CD4-positive, alpha-beta memory T cell (primary cell): ENCODE data around the gene BABAM1. TPM values are rescaled to one million over a fixed set of nuclear protein-coding genes. Genes with fewer than 3 reads are reported as not detected.

Source experiments
- CTCF ChIA-PET: fragments of 350-600 bp; sonication (Branson Sonifier 250); formaldehyde crosslinking; loops from one replicate; lab custom pipeline; 2021; ENCODE audit warnings: inconsistent platforms; ENCODE audit not compliant: partially characterized antibody; lab: Charles Lee
- POLR2A ChIA-PET: fragments of 350-600 bp; sonication (Branson Sonifier 250); formaldehyde crosslinking; loops from one replicate; lab custom pipeline; 2021; ENCODE audit not compliant: partially characterized antibody; lab: Charles Lee
- DNase-seq, 5 donors: peaks; one replicate each; pipeline versions ENCODE4 v3.0.0 to v3.0.0-alpha.2; 2020 to 2022; ENCODE audit warnings: mixed read lengths in 1 of 5
- H3K27ac ChIP-seq: one replicate; pipeline ENCODE4 v1.7.0; 2013; ENCODE audit warnings: low read depth, low read length
- H3K27me3 ChIP-seq: 2 replicates; pipeline ENCODE4 v1.7.0; 2013; ENCODE audit warnings: mild to moderate bottlenecking, low read length, moderate library complexity; ENCODE audit not compliant: insufficient read depth
- H3K36me3 ChIP-seq: 2 replicates; pipeline ENCODE4 v1.7.0; 2013; ENCODE audit warnings: mild to moderate bottlenecking, low read length, moderate library complexity; ENCODE audit not compliant: insufficient read depth
- H3K4me1 ChIP-seq: 2 replicates; pipeline ENCODE4 v1.7.0; 2013; ENCODE audit warnings: mild to moderate bottlenecking, low read length, moderate library complexity; ENCODE audit not compliant: insufficient read depth
- H3K4me3 ChIP-seq, 2 donors: one replicate each; pipeline ENCODE4 v1.7.0; 2013; ENCODE audit warnings: low read length in 2 of 2, mild to moderate bottlenecking in 1 of 2
- H3K9me3 ChIP-seq, 2 donors: one replicate each; pipeline ENCODE4 v1.7.0; 2013; ENCODE audit warnings: low read length in 2 of 2, control low read depth in 1 of 2; ENCODE audit not compliant: control insufficient read depth in 1 of 2
- H3K27ac Mint-ChIP-seq, 7 donors: one replicate each; pipeline ENCODE4 v1.8.0; 2020 to 2021; ENCODE audit warnings: mixed read lengths in 7 of 7, mild to moderate bottlenecking in 6 of 7, inconsistent platforms in 3 of 7, moderate library complexity in 3 of 7
- H3K27me3 Mint-ChIP-seq, 2 donors: one replicate each; pipeline ENCODE4 v1.8.0; 2020 to 2021; ENCODE audit warnings: mixed read lengths in 2 of 2
- H3K36me3 Mint-ChIP-seq, 2 donors: one replicate each; pipeline ENCODE4 v1.8.0; 2020 to 2021; ENCODE audit warnings: mixed read lengths in 2 of 2, inconsistent platforms in 1 of 2, mild to moderate bottlenecking in 1 of 2
- H3K4me1 Mint-ChIP-seq, 4 donors: one replicate each; pipeline ENCODE4 v1.8.0; 2020 to 2021; ENCODE audit warnings: mixed read lengths in 4 of 4, mild to moderate bottlenecking in 1 of 4
- H3K4me3 Mint-ChIP-seq, 8 donors: one replicate each; pipeline ENCODE4 v1.8.0; 2020 to 2021; ENCODE audit warnings: mixed read lengths in 8 of 8, mild to moderate bottlenecking in 7 of 8, moderate library complexity in 6 of 8, inconsistent platforms in 3 of 8
- H3K9me3 Mint-ChIP-seq, 8 donors: one replicate each; pipeline ENCODE4 v1.8.0; 2020 to 2021; ENCODE audit warnings: mixed read lengths in 8 of 8, mild to moderate bottlenecking in 5 of 8, inconsistent platforms in 3 of 8, moderate library complexity in 1 of 8
- intact Hi-C: fragments of 100-400 bp; cut with micrococcal nuclease; formaldehyde crosslinking; loops from one replicate; pipeline ENCODE4 v1.15.1; 2023
- polyA plus RNA-seq, 2 donors: library from polyadenylated mRNA; unstranded; fragments of 300-500 nt; fragmentation: Illumina TruSeq; gene quantifications; one replicate each; pipeline ENCODE4 v1.2.3, GENCODE V29; 2021
- total RNA-seq, 2 experiments: library from RNA; stranded (reverse); gene quantifications; one replicate each; pipeline ENCODE4 v1.2.3, GENCODE V29; 2021

The BABAM1 gene
- total and polyA plus RNA-seq, 4 experiments from 2014 or later = 92.0 to 171 (median 107) TPM

- Histone ChIP-seq H3K9me3 (no peaks in the 10 kb centered on the region), H3K27ac (no peak overlapping the region), H3K36me3 (no peaks in the 10 kb centered on the region), H3K27me3 (no peaks in the 10 kb centered on the region), H3K4me3 (peak overlapping the region; percentile 17 to 45), H3K4me1 (peaks cover 17% of the 10 kb centered on the region)
- ChIA-PET CTCF (interaction anchor here (0.6 to 6.9 kb wide), 15 partner anchors 10 to 510 kb away, joined by 3 to 83 read pairs (median 5); partner anchors contain the start of genes BABAM1, MRPL34 and USHBP1), POLR2A (interaction anchor here (0.8 to 1.7 kb wide), 7 partner anchors 10 to 214 kb away, joined by 3 to 6 read pairs (median 3); partner anchors contain the start of genes BABAM1, MRPL34 and USHBP1)
- DNase-seq = peak; percentile 72 to 79 (median 74)
- intact Hi-C loops = loop anchor here (1.0 to 2.0 kb wide), 5 partner anchors 21 to 504 kb away; partner anchors contain the start of genes HAUS8 and MYO9B
- Mint-ChIP-seq H3K27ac (peak overlapping the region in 2 of 7 donors; percentile 24 to 42), H3K27me3 (no peaks in the 10 kb centered on the region), H3K4me1 (peaks cover 2 to 4% (median 3%) of the 10 kb centered on the region in 4 donors), H3K36me3 (peaks cover under 1 to 1% of the 10 kb centered on the region in 2 donors), H3K4me3 (peak overlapping the region; percentile 73 to 86 (median 80)), H3K9me3 (no peaks in the 10 kb centered on the region)
These were observed 15.4 kb downstream of the BABAM1 start for GRCh38 chr19:17282488-17283125.

GRCh38 chr19:17283504-17283996 is 16.3 kb downstream of the BABAM1 start:
- POLR2A ChIA-PET = no interaction called here
- Mint-ChIP-seq H3K36me3 (peaks cover 0 to 1% of the 10 kb centered on the region in 2 donors), H3K27ac (peak overlapping the region in 1 of 7 donors; percentile 72), H3K4me3 (peak overlapping the region in 2 of 8 donors; percentile 22 to 67), H3K4me1 (peaks cover 2 to 4% (median 3%) of the 10 kb centered on the region in 4 donors), H3K27me3 (peaks cover 0 to 2% of the 10 kb centered on the region in 2 donors), H3K9me3 (no peaks in the 10 kb centered on the region)
- Histone ChIP-seq H3K4me3 (no peak overlapping the region), H3K9me3 (no peaks in the 10 kb centered on the region), H3K27ac (no peak overlapping the region), H3K36me3 (no peaks in the 10 kb centered on the region), H3K27me3 (no peaks in the 10 kb centered on the region), H3K4me1 (peaks cover 17% of the 10 kb centered on the region)
- CTCF ChIA-PET = interaction anchor here (0.6 to 6.9 kb wide), 15 partner anchors 9 to 514 kb away, joined by 3 to 83 read pairs (median 4); partner anchors contain the start of genes BABAM1, MRPL34 and USHBP1
- intact Hi-C loops = loop anchor here (2.0 kb wide), 2 partner anchors 209 to 505 kb away; partner anchors contain the start of genes HAUS8 and MYO9B
- DNase-seq = no peak

DNA sequence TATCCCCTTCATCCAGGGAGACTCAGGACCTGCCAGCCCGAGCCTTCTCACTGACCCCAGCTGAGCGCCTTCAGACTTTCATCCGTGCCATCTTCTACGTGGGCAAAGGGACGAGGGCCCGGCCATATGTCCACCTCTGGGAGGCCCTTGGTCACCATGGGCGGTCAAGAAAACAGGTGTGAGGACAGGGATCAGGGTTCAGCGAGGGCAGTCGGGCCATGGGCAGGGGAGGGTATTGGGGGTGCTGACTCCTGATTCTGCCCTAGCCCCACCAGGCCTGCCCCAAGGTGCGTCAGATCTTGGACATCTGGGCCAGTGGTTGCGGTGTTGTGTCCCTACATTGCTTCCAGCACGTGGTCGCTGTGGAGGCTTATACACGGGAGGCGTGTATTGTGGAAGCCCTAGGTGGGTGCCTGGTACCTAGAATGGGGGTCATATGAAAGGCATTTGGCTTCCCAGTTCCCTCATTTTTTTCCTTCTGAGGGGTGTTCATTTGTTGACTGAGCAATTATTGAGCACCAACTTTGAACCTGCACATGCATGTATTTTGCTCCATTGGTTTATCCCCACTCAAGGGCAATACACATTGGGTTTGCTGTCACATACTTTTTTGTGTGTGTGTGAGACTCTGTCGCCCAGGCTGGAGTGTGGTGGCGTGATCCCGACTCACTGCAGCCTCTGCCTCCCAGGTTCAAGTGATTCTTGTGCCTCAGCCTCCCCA is 18.3 kb downstream of the BABAM1 start:
- Histone ChIP-seq H3K4me3 (no peak overlapping the region), H3K9me3 (no peaks in the 10 kb centered on the region), H3K27ac (no peak overlapping the region), H3K4me1 (peaks cover 17% of the 10 kb centered on the region), H3K27me3 (no peaks in the 10 kb centered on the region), H3K36me3 (no peaks in the 10 kb centered on the region)
- intact Hi-C loops = no loop called here
- Mint-ChIP-seq H3K9me3 (no peaks in the 10 kb centered on the region), H3K27me3 (peaks cover 0 to 4% of the 10 kb centered on the region in 2 donors), H3K36me3 (peaks cover 0 to 1% of the 10 kb centered on the region in 2 donors), H3K4me1 (peaks cover 2 to 4% (median 3%) of the 10 kb centered on the region in 4 donors), H3K27ac (no peak overlapping the region), H3K4me3 (no peak overlapping the region)
- CTCF ChIA-PET = interaction anchor here (6.9 kb wide), 1 partner anchor 26 kb away, joined by 83 read pairs; no protein-coding TSS in a partner anchor
- POLR2A ChIA-PET = interaction anchor here (1.2 kb wide), 1 partner anchor 163 kb away, joined by 3 read pairs; no protein-coding TSS in a partner anchor
- DNase-seq = no peak

DNA sequence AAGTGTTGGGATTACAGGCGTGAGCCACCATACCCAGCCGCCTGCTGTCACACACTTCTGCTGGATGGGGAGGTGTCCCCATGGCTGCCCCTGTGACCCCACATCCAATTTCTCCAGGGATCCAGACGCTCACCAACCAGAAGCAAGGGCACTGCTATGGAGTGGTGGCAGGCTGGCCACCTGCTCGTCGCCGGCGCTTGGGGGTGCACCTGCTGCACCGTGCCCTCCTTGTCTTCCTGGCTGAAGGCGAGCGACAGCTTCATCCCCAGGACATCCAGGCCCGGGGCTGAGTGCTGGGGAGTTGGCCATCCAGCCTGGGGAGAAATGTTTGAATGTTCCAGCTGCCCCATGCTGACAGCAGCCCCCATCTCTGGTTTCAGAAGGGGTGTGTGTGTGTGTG is 19.0 kb downstream of the BABAM1 start:
- Mint-ChIP-seq H3K4me1 (peaks cover 2 to 4% (median 3%) of the 10 kb centered on the region in 4 donors), H3K27ac (no peak overlapping the region), H3K4me3 (no peak overlapping the region), H3K9me3 (no peaks in the 10 kb centered on the region), H3K27me3 (peaks cover 0 to 4% of the 10 kb centered on the region in 2 donors), H3K36me3 (peaks cover 0 to 1% of the 10 kb centered on the region in 2 donors)
- CTCF ChIA-PET = interaction anchor here (0.7 to 1.5 kb wide), 2 partner anchors 80 to 166 kb away, joined by 3 to 4 read pairs; no protein-coding TSS in a partner anchor
- DNase-seq = no peak
- H3K4me1 ChIP-seq = peaks cover 15% of the 10 kb centered on the region
- H3K27ac ChIP-seq = no peak overlapping the region
- H3K36me3 ChIP-seq = no peaks in the 10 kb centered on the region
- no peaks in the 10 kb centered on the region for H3K27me3 ChIP-seq
- no peaks in the 10 kb centered on the region for H3K9me3 ChIP-seq
- intact Hi-C loops = no loop called here
- POLR2A ChIA-PET = interaction anchor here (1.2 kb wide), 1 partner anchor 164 kb away, joined by 3 read pairs; no protein-coding TSS in a partner anchor
- H3K4me3 ChIP-seq = no peak overlapping the region

DNA sequence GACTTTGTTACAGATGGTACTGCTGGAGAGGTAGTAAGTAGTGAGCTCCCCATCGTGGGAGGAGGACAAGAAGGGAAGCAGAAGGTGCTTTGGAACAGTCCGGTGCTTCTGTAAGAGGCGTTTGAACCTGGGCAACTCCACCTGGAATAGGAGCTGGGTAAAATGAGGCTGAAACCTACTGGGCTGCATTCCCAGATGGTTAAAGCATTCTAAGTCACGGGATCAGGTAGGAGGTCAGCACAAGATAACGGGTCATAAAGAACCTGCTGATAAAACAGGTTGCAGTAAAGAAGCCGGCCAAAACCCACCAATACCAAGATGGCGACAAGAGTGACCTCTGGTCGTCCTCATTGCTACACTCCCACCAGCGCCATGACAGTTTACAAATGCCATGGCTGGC is 19.5 kb downstream of the BABAM1 start:
- no peaks in the 10 kb centered on the region for H3K9me3 ChIP-seq
- no peak overlapping the region for H3K4me3 Mint-ChIP-seq
- H3K27me3 ChIP-seq = no peaks in the 10 kb centered on the region
- H3K27me3 Mint-ChIP-seq = peaks cover 0 to 4% of the 10 kb centered on the region in 2 donors
- ChIA-PET POLR2A (interaction anchor here (1.2 kb wide), 1 partner anchor 165 kb away, joined by 3 read pairs; no protein-coding TSS in a partner anchor), CTCF (interaction anchor here (0.7 to 1.5 kb wide), 2 partner anchors 81 to 166 kb away, joined by 3 to 4 read pairs; no protein-coding TSS in a partner anchor)
- intact Hi-C loops = no loop called here
- H3K27ac ChIP-seq = no peak overlapping the region
- H3K36me3 Mint-ChIP-seq = no peaks in the 10 kb centered on the region
- no peaks in the 10 kb centered on the region for H3K36me3 ChIP-seq
- H3K4me1 ChIP-seq = peaks cover 10% of the 10 kb centered on the region
- DNase-seq = no peak
- peaks cover 2 to 4% (median 3%) of the 10 kb centered on the region in 4 donors for H3K4me1 Mint-ChIP-seq
- H3K9me3 Mint-ChIP-seq = no peaks in the 10 kb centered on the region
- no peak overlapping the region for H3K4me3 ChIP-seq
- H3K27ac Mint-ChIP-seq = no peak overlapping the region

DNA sequence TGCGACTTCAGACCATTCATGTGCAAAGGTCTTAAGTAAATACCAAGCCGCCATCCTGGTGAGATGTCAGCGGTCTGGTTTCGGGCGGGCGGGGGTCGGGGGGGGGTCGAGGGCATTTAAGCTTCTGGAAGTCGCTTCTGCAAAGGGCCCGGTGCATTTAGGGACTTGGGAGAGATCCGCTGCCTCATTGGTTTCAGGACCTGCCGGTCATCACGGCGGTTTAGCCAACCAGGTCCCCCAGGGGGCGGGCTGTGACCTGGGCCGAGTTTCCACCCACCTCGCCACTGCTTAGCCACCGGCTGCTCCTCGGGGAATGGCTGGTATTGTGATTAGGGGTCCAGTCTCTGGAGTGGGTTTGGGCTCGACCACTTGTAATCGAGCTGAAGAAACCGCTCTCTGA is 22.2 kb downstream of the BABAM1 start:
- Mint-ChIP-seq H3K36me3 (peaks cover 0 to 2% of the 10 kb centered on the region in 2 donors), H3K4me1 (peaks cover 3 to 5% (median 4%) of the 10 kb centered on the region in 4 donors), H3K9me3 (no peaks in the 10 kb centered on the region), H3K27ac (no peak overlapping the region), H3K4me3 (peak overlapping the region in 1 of 8 donors; percentile 41), H3K27me3 (peaks cover 0 to 4% of the 10 kb centered on the region in 2 donors)
- Histone ChIP-seq H3K27ac (no peak overlapping the region), H3K27me3 (no peaks in the 10 kb centered on the region), H3K4me1 (peaks cover 6% of the 10 kb centered on the region), H3K4me3 (no peak overlapping the region), H3K36me3 (no peaks in the 10 kb centered on the region), H3K9me3 (no peaks in the 10 kb centered on the region)
- intact Hi-C loops = no loop called here
- ChIA-PET CTCF (interaction anchor here (0.6 to 4.3 kb wide), 4 partner anchors 27 to 614 kb away, joined by 3 to 56 read pairs (median 4); no protein-coding TSS in a partner anchor), POLR2A (interaction anchor here (0.6 kb wide), 1 partner anchor 104 kb away, joined by 4 read pairs; the partner anchor contains the start of gene CCDC194)
- DNase-seq = no peak
